EL (cell line): Measurements from ENCODE around the gene KRT28.
A peak's percentile ranks its signal among the peaks of the same experiment; 100 is the strongest.
"Not testable (repeated sequence)": the region's sequence is repeated elsewhere in the genome, so short reads cannot be mapped to it uniquely, and the experiment has no call there.

ENCODE experiments used
- DNase-seq: peaks from one replicate; pipeline ENCODE4 v3.0.0-alpha.2; 2016

KRT28 gene

GRCh38 chr17:40818343-40818732, 18.6 kb upstream of the KRT28 start:
- DNase-seq: no peak

DNA sequence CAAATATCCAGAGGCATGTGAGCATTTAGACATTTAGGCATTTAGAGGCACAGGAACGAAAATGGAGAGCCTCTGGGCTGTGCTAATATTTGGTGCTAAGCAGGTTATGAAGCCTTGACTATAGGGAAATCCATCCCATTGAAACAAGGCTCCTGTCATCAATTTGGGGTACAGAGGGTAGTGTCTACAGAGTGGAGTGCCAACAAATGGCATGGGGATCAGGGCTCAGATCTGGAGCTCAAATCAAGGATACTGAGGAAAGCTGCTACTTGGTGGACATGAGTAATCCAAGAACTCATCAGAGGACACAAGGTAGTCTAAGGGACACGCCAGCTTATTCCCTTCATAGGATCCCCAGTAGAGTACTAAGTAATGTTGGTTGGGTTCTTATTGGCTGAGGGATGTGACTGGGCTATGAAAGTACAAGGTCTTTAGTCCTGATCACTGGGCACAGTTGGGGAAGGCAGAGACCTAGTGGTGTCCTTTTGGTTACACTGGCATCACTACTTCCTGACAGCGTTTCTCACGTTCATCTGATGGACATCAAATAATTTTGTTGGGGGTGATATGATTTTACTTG, 17.4 kb upstream of the KRT28 start:
- DNase-seq: no peak

- DNase-seq: no peak
These were observed 16.8 kb upstream of the KRT28 start for GRCh38 chr17:40816569-40816968.

DNA sequence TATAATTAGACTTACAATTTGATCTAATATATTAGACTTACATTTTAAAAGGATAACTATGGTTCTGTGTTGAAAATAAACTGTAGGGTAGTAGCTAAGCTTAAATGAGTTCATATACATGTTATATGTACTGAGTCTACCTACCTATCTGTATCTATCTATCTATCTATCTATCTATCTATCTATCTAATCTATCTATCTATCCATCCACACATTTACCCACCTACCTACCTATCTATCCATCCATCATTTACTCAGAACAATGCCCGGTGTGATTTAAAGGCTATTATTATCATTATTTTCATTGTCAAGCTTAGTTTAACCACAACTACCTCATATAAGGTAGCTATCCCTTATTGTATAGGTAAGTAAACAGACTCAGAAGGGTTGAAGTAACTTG, 15.6 kb upstream of the KRT28 start:
- DNase-seq: no peak

GRCh38 chr17:40814657-40815056, 14.9 kb upstream of the KRT28 start:
- DNase-seq: not testable (repeated sequence)

- DNase-seq: peak; percentile 40
These were observed 14.0 kb upstream of the KRT28 start for GRCh38 chr17:40813804-40814203.

GRCh38 chr17:40812639-40813038, 12.9 kb upstream of the KRT28 start:
- no peak for DNase-seq

DNA sequence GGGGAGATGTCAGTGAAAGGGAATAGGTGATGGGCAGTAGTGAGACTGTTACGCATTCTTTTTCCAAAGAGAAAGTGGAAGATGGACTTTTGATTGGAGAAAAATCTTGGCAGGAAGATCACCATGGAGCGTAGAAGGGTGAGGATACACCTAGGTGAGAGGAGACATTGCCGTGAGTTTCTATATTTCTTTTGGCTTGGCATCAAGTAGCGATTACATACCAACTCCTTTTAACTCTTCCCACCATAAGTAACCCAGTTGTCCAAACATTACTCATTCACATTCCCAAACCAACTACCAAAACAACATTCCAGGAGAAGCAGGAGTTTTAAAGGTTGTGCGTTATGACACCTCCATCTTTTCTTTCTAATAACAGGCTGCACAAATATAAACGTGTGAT, 10.7 kb upstream of the KRT28 start:
- peak; percentile 73 for DNase-seq

- no peak for DNase-seq
These were observed 10.1 kb upstream of the KRT28 start for GRCh38 chr17:40809721-40810421.

DNA sequence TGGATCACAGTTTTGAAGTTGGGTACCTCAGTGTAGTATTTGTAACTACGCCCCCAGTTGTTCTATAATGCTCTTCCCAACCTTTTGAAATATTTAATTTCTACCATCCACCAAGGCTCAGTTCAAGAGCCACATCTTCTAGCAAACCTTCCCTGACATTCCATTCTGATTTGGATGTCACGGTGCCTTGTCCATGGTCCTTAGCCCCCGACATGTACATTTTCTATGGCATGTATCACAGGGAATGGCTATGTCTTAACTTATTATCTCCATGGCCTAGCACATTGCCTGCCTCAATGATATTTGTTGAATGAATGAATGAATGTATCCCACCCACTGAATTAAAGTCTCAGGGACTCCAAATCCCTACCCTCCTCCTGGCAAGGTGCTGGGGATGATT, 6.4 kb upstream of the KRT28 start:
- DNase-seq: no peak

DNA sequence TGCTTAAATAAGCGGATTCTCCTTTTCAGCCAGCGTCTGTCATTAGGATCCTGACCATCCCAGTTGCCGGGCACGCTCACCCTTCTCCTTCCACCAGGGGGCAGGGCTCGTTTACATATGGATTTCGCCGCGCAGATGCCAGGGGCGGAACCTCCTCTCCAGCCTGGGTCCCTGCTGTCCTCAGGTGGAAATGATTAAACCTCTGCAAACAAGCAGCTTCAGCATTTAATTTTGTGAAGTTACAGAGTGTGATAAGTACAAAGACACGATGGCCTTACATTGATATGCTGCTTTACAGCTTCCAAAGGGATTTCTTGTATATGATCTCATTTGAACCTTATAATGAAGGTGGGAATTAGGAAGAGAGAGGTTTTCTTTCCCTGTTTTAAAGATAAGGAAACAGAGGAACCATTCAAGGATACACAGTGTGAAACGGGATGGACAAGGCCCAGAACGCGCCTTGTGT, 3.9 kb upstream of the KRT28 start:
- DNase-seq: peak; percentile 77

- DNase-seq: no peak
These were observed 1.4 kb upstream of the KRT28 start for GRCh38 chr17:40801157-40801556.

DNA sequence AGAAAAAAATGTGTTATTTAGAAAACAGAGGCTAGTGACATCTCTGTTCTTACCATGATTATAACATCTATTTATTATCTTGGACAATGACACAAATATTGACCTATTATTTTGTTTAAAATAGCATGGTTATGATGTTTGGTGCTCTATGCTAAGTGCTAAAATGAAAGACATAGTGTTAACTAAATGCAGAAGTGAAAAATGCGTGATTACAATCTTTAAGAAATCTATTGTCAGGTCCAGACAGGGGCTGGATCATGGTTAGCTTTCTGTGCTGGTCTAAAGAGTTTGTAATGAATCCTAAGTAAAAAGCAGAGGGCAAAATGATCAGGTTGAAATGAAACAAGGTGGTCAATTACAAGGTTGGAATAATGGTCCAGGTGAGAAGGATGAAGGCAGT, 622 bp upstream of the KRT28 start:
- DNase-seq: no peak

DNA sequence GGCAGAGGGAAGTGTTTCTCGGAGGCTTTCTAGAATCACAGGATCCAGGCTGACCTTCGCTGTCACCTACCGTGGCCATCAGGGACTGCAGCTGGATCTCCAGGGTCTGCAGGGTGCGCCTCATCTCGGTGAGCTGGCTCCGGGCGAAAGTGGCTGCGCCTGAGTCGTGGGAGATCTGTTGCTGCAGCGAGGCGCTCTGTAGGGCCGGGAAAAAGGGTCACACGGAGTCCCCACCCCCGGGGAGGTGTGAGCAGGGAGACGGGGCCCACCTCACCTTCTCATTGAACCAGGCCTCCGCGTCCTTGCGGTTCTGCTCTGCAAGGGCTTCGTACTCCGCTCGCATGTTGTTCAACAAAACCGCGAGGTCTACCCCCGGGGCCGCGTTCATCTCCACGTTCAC, 2.9 kb downstream of the KRT28 start:
- DNase-seq: no peak

DNA sequence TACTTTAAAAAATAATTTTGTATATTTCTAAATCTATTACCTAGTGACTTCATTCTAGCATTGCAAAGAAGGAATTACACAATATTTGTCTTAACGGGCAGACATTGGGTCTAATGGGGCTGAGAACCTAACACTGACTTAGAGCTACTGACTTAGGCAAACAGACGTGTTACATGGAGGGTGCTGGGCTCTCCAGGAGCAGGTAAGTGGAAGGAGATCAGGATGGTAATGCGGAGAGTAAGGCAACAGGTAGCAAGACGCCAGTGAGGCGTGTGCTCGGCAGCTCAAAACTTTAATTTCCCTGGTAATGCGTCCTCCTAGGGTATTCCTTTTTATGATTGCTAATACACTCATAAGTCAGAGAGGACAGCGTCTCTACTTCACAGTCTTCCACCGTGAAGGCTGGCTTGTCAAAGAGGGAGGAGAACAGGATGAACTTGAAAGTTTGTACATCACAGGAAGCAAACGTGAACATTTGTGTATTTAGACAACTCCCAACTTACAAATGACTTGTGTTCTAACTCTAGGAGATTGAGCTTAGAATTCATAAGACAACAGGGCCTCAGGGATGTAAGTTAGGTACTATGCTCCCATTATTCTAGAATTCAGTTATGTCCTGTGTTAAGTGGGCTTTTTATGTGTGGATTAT, 4.6 kb downstream of the KRT28 start:
- DNase-seq: no peak

DNA sequence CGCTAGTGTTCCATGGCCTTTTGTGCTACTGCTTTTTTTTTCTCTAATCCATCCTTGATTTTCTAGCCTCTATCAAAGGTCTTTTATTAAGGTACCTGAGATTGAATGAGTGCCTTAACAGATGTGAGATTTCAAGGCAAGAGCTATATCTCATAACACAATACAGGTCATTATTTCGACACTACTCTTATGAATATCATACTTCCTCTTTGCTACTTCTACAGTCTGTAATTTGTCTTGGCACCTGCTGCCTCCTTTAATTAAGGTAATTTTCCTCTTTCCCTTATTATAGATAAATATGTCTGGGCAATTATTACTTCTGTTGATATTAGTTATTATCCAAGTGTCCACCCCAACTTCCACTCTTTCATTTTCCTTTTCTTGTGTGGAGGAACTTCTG, 5.3 kb downstream of the KRT28 start:
- no peak for DNase-seq

GRCh38 chr17:40793832-40794231, 5.9 kb downstream of the KRT28 start:
- DNase-seq: no peak

DNA sequence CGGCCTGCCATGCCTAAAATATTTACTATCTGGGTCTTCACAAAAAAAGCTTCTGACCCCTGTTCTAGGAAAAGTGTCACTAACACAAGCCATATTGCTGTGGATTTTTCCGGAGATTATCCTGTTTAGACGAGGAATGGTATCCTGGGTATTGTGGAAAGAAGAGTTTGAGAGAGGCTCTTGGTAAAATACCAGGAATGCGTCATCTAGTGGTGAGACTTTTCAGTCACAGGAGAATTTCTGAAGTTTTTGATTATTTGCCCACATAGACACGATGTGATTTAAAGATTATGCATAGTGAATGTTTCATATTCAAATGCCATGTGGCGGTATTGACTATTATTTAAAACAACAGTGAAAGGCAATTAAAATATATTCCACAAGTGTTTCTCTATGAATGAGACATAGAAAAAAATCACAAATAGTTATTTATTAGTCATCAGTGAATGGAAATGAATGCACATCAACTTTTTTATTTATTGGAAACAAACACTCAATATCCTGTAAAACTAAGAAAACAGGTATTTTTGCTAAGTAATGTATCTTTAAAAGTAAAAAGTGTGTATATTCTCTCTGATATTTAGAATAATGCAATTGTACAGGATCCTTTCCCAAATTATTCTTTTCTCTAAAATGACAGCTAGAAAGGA, 7.8 kb downstream of the KRT28 start:
- peak; percentile 52 for DNase-seq

DNA sequence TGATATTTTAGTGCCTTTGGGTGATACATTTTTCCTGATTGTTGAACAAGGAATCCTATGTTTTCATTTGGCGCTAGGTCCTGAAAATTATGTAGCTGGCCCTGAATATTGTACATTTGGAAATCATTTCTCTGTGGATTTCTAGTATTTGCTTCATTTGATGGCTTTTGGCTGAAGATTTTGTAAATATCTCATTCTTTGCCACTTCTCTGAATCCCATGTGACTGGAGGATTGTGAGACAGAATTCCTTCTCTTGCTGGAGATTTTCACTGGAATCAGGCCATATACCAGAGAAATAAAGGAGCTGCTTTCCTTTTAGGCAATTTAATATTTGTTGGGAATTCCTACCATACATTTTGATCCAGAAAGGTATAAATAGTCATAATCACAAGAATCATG, 8.6 kb downstream of the KRT28 start:
- no peak for DNase-seq

GRCh38 chr17:40782450-40782849, 17.3 kb downstream of the KRT28 start, which contains the start of gene KRT27:
TSS of gene KRT27 (minus strand) at chr17:40782550. CDS start at chr17:40782493, 57 bp downstream.
- DNase-seq: no peak

DNA sequence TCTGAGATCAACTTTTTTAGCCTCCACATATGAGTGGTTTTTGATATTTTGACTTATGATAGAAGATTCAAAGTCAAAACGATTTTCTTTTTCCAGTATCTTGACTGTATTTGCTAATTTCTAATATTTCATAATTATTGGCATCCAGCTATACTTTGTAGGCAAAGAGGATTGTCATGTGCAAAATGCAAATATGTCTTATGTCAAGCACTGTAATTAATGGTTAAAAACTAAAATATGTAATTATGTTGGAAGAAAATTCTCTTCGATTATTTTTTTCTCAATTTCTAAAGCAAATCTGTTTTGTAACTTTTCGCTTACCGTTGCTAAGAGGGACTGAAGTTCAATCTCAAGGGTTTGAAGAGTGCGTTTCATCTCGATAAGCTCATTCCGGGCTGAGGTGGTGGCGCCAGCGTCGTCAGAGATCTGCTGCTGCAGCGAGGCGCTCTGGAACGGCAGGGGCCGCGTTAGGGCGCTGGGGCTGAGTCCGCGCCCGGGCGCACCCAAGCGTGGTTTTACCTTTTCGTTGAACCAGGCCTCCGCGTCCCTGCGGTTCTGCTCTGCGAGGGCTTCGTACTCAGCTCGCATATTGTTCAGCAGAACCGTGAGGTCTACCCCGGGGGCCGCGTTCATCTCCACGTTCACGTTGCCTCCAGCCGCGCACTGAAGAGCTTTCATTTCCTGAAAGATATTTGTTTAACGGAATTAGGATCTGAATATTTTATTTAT, 20.4 kb downstream of the KRT28 start:
- no peak for DNase-seq

DNA sequence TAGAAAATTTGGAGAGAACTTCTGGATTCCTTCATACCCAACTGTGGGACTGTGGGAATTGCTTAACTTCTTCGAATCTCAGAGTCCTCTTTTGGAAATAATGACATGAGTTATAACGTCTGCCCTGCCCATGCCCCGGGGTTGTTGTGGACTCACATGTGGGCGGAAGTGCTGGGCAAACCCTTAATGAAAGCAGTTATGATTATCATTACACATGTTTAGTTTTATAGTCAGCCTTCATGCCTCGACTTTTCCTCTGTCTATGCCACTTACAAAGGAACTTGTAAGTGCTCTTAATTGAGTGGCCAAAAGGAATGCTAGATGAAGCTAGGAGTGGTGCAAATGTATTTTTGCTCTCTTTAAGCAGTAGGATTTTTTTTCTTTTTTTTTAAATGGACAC, 21.3 kb downstream of the KRT28 start:
- no peak for DNase-seq

- no peak for DNase-seq
These were observed 21.8 kb downstream of the KRT28 start for GRCh38 chr17:40777971-40778370.
